Activated CD4-positive, alpha-beta T cell treated with anti-CD3 and anti-CD28 coated beads, Interleukin-2, amount 50 U/mL, for 48 hours (primary cell): Measurements from ENCODE around the gene BAX.

Experiments used
- DNase-seq, 2 experiments: peaks; one replicate each; pipeline ENCODE4 v3.0.0-alpha.2; 2020

BAX gene

DNA sequence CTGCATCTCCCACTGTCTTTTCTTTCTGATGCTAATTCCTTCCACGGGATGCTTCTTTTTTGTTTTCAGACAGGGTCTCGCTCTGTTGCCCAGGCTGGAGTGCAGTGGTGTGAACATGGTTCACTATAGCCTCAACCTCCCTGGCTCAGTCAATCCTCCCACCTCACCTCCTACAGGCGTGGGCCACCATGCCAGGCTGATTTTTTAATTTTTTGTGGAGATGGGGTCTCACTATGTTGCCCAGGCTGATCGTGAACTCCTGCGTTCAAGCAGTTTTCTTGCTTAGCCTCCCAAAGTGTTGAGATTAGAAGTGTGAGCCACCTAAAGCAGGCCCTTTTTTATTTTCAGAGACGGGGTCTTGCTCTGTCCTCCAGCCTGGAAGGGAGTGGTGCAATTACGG is 33.6 kb downstream of the BAX start:
- DNase-seq, result no peak

DNA sequence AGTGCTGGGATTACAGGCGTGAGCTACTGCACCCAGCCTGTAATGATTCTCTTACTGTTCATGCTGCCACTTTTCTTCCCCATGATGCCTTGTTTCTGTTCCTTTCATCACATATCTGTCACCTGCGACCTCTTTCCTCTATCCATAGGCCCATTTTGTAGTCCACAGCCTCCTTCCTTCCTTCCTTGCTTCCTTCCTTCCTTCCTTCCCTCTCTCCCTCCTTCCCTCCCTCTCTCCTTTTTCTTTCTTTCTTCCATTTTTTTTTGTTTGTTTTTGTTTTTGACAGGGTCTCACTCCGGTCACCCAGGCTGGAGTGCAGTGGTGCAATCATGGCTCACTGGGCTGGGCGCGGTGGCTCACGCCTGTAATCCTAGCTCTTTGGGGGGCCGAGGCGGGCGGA is 34.2 kb downstream of the BAX start:
- no peak for DNase-seq

DNA sequence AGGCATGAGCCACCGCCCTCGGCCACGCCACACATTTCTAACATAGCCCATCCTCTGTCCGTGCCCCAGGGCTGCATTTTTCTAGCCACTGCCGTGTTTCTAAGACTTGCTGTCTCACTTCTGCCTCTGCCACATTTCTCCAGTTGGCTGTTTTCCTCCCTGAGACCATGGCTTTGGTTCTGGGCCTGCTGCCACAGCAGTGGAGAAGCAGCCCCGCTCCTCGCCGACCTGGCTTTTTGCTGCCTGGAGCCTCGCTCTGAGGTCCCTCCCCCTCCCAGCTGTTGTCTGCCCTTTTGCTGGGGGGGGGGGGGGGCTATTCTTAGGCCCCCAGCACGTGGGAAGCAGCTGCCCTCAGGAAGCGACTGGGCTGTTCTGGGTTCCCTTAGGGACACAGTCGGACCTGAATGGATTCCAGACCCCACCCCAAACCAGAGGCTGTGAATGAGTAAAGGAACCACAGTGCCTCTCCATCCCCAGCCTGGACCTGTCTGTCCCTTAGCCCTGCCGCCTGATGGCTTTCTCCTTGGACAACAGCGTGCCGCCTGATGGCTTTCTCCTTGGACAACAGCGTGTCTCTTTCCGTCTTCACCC is 35.1 kb downstream of the BAX start:
- no peak for DNase-seq

DNA sequence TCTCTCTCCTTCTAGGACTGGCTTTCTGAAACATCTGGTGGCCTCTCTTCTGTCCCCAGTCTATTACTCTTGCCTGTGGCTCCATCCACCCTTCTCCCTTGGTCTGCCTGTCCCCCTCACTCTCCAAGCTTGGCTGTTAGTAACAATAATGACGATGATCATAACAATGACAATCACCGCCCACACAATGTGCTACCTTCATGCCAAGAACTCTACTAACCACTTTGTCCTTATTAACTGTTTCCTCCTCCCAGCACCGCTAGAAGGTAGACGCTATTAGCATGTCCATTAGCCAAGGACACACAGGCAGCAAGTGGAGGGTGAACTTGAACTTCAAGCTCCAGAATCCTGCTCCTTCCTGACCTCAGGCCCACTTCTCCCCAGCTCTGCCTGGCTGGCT is 35.7 kb downstream of the BAX start:
- DNase-seq, result no peak

DNA sequence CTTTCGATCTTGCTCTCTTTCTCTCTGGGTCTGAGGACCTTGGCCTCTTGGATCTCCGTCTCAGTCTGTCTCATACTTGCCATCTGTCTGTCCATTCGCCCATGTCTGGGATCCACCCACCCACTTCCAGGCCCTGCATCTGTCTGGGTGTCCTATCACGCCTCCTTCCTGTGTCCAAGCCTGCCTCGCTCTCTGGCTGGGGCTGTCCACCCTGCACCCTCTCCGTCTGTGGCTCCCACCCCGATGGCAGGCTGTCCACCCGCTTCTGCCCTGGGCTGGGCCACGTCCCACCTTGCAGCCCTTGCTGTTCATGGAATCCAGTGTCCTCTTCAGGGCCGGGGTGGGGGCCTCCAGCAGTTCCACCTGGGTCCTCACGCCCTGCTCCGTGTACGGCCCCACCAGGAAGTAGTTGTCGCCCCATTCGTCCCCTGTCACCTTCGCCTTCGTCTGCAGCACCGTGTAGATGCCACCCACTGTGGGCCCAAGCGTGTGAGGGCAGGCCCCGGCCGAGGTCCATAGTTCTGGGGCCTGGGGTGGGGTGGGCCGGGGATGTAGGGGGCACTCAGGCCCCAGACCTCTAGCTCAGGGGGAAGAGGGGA is 36.4 kb downstream of the BAX start:
- no peak for DNase-seq

DNA sequence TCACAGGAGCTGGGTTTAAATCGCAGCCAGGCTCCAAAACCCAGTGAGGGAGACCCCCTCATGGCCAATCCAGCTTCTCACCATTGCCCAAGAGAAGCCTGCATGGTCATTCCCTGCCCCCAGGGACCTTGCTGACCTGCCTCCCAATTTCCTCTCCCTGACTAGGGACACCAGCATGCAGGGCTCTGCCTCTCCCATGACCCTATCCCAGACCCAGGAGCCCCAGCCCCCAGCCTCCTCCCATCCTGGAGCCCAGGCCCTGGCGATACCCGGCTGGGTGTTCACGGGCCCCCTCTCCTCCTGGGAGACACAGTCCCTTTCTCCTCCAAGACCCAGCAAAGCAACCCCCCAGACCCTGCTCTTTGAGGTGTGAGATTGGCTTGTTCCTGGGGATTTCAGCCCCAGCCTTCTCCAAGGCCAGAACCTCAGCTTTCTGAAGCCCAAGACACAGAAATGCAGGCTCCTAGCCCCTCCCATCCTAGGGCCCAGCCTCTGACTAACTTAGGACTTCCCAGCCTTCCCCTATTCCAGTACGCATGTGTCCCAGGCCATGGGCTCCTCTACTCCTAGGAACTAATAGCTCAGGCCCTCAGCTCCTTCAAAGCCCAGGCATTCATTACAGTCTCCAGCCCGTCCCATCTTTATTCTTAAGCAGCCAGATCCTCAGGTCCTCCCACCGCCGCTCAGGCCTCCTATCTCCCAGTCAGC is 37.4 kb downstream of the BAX start:
- DNase-seq, result peak in 1 of 2 experiments; percentile 30

DNA sequence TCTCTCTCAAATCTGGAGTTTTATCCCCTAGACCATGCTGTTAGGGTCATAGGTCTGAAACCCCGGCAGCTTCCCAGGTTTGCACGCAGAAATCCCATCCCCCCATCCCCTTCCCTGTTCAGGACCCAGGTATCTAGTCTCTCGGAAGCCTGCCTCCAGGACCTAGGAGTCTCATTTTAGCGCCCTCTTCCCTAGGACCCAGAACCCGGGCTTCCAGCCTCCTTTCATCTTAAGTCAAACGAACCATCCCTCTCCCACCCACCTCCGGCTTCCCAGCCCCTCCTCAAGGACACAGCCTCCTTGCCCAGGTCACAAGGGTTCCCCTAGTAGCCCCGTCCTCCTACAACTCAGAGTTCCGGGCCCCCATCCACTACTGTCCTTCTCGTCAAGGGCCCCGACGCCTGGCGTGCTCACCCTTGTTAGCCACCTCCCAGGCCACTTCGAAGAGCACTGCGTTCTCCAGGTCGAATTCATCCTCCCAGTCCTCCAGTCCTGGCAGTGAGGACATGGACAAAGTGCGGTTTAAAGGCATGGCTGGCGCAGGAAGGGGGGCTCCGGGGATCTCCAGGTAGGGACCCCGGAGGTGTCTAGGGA is 38.0 kb downstream of the BAX start:
- DNase-seq, result peak; percentile 29 to 38

DNA sequence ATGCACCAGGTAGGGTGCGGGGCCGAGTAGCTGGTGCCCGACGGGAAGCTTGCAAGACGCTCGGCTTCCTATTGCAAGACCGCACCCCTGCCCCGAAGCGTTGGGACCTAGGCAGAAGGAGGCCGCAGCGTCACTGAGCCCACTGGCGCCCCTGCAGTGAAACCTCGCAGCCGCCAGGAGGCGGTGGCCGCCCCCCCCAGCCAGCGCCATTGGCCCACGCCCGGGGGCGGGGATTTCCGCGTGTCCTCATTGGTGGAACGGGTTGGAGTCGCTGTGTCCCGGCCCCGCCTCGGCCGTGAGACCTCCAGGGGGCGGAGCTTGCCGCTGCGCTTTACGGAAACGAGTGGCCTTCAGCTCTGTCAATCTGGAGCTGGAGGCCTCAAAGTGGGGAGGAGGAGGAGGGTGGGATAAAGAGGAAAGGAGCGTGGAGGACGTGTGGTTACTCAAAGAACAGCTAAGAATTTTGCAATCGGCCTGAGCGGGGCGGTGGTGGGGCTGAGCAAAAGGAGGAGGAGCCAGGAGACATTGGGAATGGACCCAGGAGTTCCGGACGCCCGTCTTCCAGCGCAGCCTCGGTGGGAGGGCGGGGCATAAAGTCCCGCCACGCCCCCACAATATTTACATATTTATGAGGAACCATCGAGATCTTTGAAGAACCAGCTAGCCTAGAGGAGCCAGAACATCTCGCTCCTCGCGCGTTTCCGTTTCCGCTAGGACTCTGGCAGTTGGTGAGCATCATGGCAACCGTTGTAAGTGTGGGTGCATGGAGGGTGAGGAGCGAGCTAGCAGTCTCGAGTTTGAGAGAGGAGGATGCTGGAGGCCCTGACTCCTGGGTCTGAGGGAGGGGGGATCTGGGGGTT is 38.7 kb downstream of the BAX start, which contains the start of the genes GYS1 and RUVBL2:
TSS of gene GYS1 (minus strand) at position 135 of the 860 bp plus-strand sequence. CDS start 197 bp downstream, outside the sequence.
TSS of gene RUVBL2 (plus strand) at position 713 of the 860 bp plus-strand sequence. CDS start at position 738, 25 bp downstream.
- DNase-seq, result peak; percentile 99 to 100

DNA sequence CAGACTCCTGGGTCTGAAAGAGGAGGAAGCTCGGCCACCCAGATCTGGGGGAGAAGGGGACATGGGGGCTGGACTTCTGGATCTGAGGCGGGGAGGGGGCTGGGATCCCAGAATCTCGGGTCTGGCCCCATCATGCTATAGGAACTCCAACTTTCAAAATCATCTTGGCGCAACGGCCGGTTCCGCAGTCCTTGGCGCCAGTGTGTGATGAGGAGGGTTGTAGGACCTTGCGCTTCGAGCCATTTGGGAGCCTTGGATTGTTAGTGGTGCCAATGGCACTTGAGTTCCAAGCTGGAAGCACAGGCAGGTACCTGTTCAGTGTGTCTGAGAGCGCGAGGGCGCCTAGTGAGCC is 39.3 kb downstream of the BAX start:
- DNase-seq, result no peak

DNA sequence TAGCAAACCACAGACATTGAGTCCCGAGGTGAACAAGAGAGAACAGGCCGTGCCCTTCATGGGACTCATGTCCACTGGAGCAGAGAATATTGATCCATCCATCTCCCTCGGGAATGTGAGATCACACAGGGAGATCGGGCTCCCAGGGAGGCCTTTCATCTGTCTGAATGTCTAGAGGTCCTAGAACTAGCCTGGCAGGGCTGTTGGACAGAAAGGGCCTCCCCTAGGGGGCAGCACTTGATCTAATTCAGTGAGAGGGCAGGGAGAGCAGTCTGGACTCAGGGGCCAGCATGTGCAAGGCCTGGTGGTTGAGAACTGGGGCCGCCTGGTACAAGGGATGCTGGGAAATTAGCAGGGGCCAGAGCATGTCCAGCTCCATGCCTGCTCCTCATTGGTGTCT is 43.3 kb downstream of the BAX start:
- DNase-seq, result peak; percentile 68 to 75

DNA sequence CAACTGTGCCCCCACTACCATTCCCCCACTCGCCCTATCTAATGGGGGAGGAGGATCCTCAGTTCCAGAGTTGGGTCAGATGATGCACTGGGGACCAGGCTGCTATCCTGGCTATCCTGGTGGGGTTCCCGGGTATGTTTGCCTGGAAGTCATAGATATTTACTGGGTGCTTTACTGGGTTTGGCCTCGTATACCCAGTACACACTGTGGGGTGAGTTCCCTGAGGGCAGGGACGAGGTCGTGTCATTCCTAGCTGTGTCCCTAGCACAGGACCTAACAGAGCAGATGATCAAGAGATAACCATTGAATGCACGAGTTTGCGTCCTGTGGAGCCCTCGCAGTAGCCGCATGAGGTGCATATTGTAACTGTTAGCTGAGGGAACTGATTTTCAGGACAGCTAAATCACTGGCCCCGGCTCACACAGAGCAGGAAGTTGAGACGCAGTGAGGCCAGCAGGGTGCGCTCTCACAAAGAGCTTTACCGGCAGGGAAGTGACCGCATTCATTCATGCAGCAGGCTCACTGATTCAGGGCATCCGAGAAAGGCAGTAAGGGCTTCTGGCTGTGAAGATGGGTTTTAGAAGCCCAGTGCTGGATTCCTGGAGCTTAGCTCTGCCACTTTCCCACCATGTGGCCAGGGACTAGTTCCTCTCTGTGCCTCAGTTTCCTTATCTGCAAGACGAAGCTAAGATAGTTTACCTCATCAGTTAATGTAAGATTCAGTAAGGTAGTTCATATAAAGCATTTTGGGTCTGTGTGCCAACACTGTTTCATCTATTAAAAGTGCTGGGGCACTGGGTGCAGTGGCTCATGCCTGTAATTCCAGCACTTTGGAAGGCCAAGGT is 45.0 kb downstream of the BAX start:
- peak; percentile 72 to 77 for DNase-seq

DNA sequence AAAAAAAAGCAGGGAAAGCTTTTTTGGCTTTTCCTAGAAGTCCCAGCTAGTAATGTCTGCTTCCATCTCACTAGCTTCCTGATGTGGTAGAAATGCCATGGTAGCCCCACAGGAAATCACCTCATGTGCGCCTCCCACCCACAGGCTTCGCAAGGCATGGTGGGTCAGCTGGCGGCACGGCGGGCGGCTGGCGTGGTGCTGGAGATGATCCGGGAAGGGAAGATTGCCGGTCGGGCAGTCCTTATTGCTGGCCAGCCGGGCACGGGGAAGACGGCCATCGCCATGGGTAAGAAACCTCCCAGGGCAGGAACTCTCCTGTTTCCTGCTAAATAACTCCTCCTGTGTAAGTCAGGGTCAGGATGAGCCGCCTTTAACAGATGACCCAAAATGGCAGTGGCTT is 49.5 kb downstream of the BAX start:
- no peak for DNase-seq

DNA sequence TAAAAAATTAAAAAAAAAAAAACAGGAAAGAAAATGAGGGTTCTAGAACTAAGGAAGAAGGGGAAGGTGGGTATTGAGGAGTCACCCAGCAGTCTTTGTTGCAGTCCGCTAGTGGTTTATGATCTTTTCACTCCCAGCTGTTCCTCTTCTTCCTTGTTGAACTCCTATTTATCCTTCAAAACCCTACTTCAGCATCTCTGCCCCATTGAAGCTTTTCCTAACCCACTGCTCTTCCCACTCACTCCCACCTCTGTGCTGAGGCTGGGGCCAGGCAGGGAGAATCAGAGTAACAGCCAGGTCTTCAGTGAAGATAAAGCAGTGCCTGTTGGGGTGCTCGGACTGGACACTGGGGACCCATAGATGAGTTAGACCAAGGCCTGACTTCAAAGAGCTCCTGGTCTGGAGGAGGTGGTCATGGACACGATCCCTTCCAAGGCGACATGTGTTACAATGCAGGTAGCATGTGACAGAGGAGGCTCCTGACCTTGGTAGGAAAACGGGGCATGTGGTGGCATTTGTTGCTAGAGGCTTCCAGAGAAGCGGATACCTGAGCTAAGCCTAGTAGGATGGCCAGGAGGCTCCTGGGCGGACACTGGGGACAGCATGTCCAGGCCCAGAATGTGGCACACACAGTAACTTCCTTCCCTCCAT is 50.4 kb downstream of the BAX start:
- DNase-seq, result no peak

DNA sequence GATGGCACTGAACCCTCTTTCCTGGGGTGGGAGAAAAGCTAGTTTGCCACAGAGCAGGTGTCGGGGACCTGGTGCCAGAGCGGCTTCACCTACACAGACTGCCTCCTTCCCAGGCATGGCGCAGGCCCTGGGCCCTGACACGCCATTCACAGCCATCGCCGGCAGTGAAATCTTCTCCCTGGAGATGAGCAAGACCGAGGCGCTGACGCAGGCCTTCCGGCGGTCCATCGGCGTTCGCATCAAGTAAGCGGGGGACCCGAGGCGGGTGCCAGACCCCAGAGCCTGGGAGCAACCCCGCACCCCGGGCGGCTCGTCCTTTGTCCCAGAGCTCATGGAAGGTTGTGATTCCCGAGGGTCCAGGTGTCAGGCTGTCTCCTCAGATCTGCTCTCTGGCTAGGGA is 52.2 kb downstream of the BAX start:
- DNase-seq, result no peak

DNA sequence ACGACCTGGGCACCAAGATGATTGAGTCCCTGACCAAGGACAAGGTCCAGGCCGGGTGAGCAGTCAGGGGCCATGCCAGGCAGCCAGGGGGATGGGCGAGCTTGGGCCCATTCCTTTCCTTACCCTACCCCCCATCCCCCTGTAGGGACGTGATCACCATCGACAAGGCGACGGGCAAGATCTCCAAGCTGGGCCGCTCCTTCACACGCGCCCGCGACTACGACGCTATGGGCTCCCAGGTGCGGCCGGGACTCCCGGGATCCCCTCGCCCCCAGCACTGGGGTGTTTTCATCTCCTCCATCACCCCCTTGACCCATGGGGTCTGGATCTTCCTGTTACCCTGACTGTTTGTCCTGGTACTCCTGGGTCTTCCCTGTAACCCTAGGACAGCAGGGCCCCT is 55.2 kb downstream of the BAX start:
- no peak for DNase-seq

DNA sequence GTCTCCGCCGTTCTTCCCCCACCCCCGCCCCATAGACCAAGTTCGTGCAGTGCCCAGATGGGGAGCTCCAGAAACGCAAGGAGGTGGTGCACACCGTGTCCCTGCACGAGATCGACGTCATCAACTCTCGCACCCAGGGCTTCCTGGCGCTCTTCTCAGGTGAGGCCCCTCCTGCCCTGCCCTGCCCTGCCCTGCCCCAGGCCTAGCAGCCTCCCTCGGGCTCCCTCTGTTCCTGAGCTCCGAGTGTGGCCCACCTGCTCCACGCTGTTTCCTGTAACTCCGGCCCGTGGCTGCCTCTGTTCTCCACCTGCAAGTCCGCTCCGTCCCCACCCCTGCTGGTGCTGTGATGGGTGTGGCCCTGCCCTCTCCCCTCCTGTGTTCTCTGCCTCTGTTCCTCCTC is 55.8 kb downstream of the BAX start:
- DNase-seq, result no peak

DNA sequence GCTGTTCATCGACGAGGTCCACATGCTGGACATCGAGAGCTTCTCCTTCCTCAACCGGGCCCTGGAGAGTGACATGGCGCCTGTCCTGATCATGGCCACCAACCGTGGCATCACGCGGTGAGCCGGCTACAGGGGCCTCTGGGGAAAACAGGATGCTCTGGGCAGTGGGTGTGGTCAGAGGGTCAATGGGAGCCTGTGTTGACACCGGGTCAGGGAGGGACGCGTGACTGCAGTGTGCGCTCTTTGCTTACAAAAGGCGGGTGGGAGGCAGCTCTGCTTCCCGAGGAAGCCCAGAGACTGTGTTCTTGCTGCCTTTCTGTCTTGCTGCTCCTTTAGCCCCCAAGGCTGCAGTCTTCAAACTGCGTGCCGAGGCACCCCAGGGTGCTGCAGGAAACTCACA is 56.5 kb downstream of the BAX start:
- DNase-seq, result no peak
